Esophagus squamous epithelium (tissue), 4 donors: ENCODE data around the gene KL.

Source experiments
- POLR2A ChIP-seq, 4 donors: fragments of 450-650 bp; IDR thresholded peaks; one replicate each; pipeline ENCODE4 v1.6.1; 2017; ENCODE audit warnings: antibody characterized with exemption in 4 of 4, mild to moderate bottlenecking in 4 of 4, moderate library complexity in 3 of 4
- TF ChIP-seq, protein P1 (sequence below), 6 experiments: fragments of 450-650 bp in 4 of 6; fragments of 200-600 bp in 2 of 6; sonication (generic) in 2 of 6; IDR thresholded peaks; one replicate each; pipeline ENCODE4 v1.5.1; 2016 to 2019; ENCODE audit warnings: antibody characterized with exemption in 6 of 6, mild to moderate bottlenecking in 4 of 6, moderate library complexity in 4 of 6

DNA sequence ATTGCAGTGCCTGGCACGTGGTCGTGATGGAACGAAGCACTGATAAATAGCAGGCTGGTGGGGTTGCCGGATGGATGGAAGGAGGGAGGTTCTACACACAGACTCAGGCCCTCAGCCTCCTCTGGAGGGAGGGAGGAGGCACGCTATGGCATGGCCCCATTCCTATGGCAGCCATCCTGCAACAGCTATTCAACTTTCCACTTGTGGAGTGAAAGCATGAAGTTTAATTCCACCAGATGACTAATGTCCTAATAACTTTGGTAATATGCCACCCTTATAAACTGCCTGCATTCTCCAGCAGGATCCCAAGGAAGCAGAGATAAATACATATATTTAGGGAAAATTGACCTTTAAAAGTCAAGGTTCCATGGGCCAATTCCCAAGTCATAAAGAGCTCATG lies 92.4 kb downstream of the KL start:
- TF ChIP-seq, protein P1, sequence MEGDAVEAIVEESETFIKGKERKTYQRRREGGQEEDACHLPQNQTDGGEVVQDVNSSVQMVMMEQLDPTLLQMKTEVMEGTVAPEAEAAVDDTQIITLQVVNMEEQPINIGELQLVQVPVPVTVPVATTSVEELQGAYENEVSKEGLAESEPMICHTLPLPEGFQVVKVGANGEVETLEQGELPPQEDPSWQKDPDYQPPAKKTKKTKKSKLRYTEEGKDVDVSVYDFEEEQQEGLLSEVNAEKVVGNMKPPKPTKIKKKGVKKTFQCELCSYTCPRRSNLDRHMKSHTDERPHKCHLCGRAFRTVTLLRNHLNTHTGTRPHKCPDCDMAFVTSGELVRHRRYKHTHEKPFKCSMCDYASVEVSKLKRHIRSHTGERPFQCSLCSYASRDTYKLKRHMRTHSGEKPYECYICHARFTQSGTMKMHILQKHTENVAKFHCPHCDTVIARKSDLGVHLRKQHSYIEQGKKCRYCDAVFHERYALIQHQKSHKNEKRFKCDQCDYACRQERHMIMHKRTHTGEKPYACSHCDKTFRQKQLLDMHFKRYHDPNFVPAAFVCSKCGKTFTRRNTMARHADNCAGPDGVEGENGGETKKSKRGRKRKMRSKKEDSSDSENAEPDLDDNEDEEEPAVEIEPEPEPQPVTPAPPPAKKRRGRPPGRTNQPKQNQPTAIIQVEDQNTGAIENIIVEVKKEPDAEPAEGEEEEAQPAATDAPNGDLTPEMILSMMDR (IDR thresholded peaks at IDR 0.05), result no peak
- no peak for TF ChIP-seq POLR2A (IDR thresholded peaks at IDR 0.05)
